ENCODE measurements around the gene CLK2. TPM values are rescaled to one million over a fixed set of nuclear protein-coding genes. Genes with fewer than 3 reads are reported as not detected.

Gene CLK2
- total and polyA plus RNA-seq, 2 of the 8 experiments (the other 6 are each of a cell fraction or from before 2014, with no cell fraction given) = 62.2 to 76.0 TPM

DNA sequence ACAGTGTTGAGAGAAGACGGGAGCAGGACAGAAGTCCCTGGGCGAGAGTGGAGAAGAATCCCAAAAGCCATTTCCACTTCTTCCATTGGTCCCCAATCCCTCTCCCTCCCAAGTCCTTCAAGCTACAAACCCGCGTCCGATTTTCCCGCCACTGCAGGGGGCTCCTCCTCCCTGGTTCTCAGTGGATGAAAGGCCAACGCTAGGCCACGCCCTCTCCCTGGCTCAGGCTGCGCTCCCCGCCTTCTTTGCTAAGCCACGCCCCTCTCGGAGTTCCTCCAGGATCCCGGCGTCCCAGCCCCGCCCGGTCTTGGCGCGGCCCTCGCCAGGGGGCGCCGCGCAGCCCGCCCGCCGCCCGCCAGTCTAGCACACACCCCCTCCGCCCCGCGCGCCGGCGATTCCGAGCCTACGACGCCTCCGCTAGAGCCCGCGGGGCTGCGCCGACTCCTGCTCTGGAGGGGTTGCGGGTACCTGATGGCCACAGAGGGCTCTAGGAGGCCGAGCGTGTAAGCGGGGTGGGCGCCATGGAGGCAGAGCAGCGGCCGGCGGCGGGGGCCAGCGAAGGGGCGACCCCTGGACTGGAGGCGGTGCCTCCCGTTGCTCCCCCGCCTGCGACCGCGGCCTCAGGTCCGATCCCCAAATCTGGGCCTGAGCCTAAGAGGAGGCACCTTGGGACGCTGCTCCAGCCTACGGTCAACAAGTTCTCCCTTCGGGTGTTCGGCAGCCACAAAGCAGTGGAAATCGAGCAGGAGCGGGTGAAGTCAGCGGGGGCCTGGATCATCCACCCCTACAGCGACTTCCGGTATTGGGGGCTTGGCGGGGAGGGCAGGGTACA lies 4.0 kb upstream of the CLK2 start, which contains the start of gene HCN3 (continued):
- TF ChIP-seq, protein P1, sequence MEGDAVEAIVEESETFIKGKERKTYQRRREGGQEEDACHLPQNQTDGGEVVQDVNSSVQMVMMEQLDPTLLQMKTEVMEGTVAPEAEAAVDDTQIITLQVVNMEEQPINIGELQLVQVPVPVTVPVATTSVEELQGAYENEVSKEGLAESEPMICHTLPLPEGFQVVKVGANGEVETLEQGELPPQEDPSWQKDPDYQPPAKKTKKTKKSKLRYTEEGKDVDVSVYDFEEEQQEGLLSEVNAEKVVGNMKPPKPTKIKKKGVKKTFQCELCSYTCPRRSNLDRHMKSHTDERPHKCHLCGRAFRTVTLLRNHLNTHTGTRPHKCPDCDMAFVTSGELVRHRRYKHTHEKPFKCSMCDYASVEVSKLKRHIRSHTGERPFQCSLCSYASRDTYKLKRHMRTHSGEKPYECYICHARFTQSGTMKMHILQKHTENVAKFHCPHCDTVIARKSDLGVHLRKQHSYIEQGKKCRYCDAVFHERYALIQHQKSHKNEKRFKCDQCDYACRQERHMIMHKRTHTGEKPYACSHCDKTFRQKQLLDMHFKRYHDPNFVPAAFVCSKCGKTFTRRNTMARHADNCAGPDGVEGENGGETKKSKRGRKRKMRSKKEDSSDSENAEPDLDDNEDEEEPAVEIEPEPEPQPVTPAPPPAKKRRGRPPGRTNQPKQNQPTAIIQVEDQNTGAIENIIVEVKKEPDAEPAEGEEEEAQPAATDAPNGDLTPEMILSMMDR (IDR thresholded peaks at IDR 0.05; ENCODE audit: control extremely low read depth in 1 of 3, insufficient read depth in 1 of 3, low read depth in 1 of 3, low read length in 3 of 3) = peak; percentile 42 to 52 (median 51)
- no peak for TF ChIP-seq KDM1A (IDR thresholded peaks at IDR 0.05; ENCODE audit: borderline replicate concordance, low read length)
- no peak for TF ChIP-seq RXRA (IDR thresholded peaks at IDR 0.05; ENCODE audit: insufficient read depth, low read depth, low read length)
- no peak; the same call in 1 of the 2 replicates for TF ChIP-seq PHF8 (conservative IDR thresholded peaks at IDR 0.05; ENCODE audit: low read depth, low read length)

Measured in H1 (cell line).